ENCODE data around the gene HCFC2. TPM values are rescaled to one million over a fixed set of nuclear protein-coding genes. Genes with fewer than 3 reads are reported as not detected.

Gene HCFC2
- total RNA-seq, 4 donors from 2014 or later, result 13.3 to 46.4 (median 20.2) TPM

DNA sequence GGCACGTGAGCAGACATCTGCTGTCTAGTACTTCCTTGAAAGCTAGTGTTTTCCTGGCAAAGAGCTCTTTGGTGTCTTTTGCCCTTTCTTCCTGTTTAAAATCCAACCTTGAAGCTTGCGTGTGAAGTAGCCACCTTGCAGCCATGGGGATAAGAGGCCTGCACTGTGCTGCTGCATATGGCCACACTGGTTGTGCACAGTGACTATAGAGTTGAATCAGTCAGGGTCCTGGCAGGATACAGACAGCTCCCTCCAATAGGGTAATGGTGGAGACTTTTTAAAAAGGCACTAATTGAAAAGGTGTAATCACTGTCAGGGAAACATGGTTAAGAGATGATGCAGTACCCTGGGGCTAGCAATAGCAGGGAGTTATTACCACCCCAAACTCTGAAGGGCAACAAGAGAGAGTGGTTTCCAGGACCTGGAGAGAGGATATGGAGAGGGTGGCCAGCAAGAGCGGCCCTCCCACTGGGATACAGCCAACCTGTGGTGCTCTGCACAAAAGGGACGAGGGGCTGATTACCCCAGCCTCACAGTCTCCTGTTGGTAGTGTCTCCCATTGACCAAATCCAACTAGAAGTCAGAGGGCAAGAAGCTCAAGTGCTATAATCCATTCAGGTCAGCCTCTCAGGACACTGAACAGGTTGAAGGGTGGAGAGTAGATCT lies 9.5 kb upstream of the HCFC2 start:
- H3K27me3 ChIP-seq, result peaks cover 24% of the 10 kb centered on the region
- intact Hi-C loops (cut with DNase I; ENCODE audit: low total_unique reads), result no loop called here
- no peaks in the 10 kb centered on the region for H3K9me3 ChIP-seq
- H3K4me3 ChIP-seq, result no peak overlapping the region
- peak overlapping the region in 1 of 4 donors; percentile 52 for H3K27ac ChIP-seq
- in situ Hi-C loops (cut with MboI; ENCODE audit: low pct_ligation_motif_present in 1 of 4, low pct_unique_long_range_greater_than_20kb in 1 of 4, low sequenced_read_pairs in 3 of 4), result no loop called here
- 75 to 85% methylated on average over 2 to 4 of the region's 4 CpGs for WGBS, 2 donors (ENCODE audit: low coverage in 1 of 2)
- no peaks in the 10 kb centered on the region for H3K36me3 ChIP-seq
- peaks cover 0 to 18% (median 11%) of the 10 kb centered on the region in 4 donors for H3K4me1 ChIP-seq
- DNase-seq, result no peak
- TF ChIP-seq, protein P1, sequence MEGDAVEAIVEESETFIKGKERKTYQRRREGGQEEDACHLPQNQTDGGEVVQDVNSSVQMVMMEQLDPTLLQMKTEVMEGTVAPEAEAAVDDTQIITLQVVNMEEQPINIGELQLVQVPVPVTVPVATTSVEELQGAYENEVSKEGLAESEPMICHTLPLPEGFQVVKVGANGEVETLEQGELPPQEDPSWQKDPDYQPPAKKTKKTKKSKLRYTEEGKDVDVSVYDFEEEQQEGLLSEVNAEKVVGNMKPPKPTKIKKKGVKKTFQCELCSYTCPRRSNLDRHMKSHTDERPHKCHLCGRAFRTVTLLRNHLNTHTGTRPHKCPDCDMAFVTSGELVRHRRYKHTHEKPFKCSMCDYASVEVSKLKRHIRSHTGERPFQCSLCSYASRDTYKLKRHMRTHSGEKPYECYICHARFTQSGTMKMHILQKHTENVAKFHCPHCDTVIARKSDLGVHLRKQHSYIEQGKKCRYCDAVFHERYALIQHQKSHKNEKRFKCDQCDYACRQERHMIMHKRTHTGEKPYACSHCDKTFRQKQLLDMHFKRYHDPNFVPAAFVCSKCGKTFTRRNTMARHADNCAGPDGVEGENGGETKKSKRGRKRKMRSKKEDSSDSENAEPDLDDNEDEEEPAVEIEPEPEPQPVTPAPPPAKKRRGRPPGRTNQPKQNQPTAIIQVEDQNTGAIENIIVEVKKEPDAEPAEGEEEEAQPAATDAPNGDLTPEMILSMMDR (IDR thresholded peaks at IDR 0.05), result no peak
- TF ChIP-seq POLR2A (IDR thresholded peaks at IDR 0.05) (no peak), POLR2AphosphoS5 (IDR thresholded peaks at IDR 0.05) (no peak), EP300 (IDR thresholded peaks at IDR 0.05; ENCODE audit: low read depth) (no peak)

DNA sequence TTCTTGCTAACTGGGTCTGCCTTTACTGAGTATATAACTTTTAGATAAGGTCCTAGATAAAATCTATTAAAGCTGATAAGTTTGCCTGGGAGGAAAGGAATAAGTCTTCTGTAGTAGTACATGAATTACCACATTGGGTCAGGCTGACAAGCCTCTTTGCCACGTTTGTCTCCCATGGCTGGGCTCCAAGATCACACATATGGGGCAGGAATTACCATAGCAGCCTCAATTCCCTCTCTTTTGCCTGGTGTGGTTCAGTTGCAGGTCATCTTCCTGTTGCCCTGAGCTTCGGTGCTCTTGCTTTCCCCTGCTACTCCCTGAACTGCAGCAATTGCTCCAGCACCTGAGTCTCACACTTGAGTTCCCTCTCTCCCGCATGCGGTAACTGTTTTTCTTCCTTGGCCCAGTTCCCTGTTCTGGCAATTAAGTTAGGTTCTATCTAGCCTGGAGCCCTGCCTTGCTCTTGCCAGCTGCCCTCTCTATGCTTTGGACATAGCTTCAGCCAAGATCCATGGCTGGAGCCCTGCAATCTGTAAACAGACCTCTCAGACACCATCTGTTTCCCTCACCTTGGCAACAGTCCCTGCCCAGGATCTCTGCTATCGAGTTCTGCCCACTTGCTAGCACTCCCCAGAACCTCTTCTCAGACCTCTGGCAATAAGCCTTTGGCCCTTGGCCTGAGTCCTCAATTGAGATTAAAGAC lies 8.5 kb upstream of the HCFC2 start:
- Histone ChIP-seq H3K27me3 (peaks cover 14% of the 10 kb centered on the region), H3K4me3 (no peak overlapping the region), H3K27ac (peak overlapping the region; percentile 1 to 71 (median 54)), H3K4me1 (peaks cover 0 to 11% (median 5%) of the 10 kb centered on the region in 4 donors), H3K36me3 (no peaks in the 10 kb centered on the region), H3K9me3 (no peaks in the 10 kb centered on the region)
- DNase-seq, result peak; percentile 58
- intact Hi-C loops (cut with DNase I; ENCODE audit: low total_unique reads) (no loop called here), in situ Hi-C loops (cut with MboI; ENCODE audit: low pct_ligation_motif_present in 1 of 4, low pct_unique_long_range_greater_than_20kb in 1 of 4, low sequenced_read_pairs in 3 of 4) (no loop called here)
- WGBS, 2 donors (ENCODE audit: low coverage in 1 of 2), result 14% methylated on average over 5 of the region's 5 CpGs; no CpG with 5 or more reads in 1 of the 2 donors
- TF ChIP-seq, protein P1 (IDR thresholded peaks at IDR 0.05), result no peak
- peak in 2 of 3 donors; percentile 9 to 24 for TF ChIP-seq POLR2AphosphoS5 (IDR thresholded peaks at IDR 0.05)

- intact Hi-C loops (cut with DNase I; ENCODE audit: low total_unique reads) (no loop called here), in situ Hi-C loops (cut with MboI; ENCODE audit: low pct_ligation_motif_present in 1 of 4, low pct_unique_long_range_greater_than_20kb in 1 of 4, low sequenced_read_pairs in 3 of 4) (no loop called here)
- 36 to 49% methylated on average over 3 to 4 of the region's 4 CpGs for WGBS, 2 donors (ENCODE audit: low coverage in 1 of 2)
- Histone ChIP-seq H3K4me1 (peaks cover 0 to 11% (median 5%) of the 10 kb centered on the region in 4 donors), H3K27ac (peak overlapping the region; percentile 1 to 71 (median 54)), H3K36me3 (no peaks in the 10 kb centered on the region), H3K9me3 (no peaks in the 10 kb centered on the region), H3K4me3 (no peak overlapping the region), H3K27me3 (peaks cover 8% of the 10 kb centered on the region)
- DNase-seq, result no peak
- no peak for TF ChIP-seq POLR2AphosphoS5 (IDR thresholded peaks at IDR 0.05)
- TF ChIP-seq EP300 (IDR thresholded peaks at IDR 0.05; ENCODE audit: low read depth), result no peak
- no peak for TF ChIP-seq POLR2A (IDR thresholded peaks at IDR 0.05)
- TF ChIP-seq, protein P1 (IDR thresholded peaks at IDR 0.05), result no peak
Measured at GRCh38 chr12:104056419-104056972, 7.8 kb upstream of the HCFC2 start.

DNA sequence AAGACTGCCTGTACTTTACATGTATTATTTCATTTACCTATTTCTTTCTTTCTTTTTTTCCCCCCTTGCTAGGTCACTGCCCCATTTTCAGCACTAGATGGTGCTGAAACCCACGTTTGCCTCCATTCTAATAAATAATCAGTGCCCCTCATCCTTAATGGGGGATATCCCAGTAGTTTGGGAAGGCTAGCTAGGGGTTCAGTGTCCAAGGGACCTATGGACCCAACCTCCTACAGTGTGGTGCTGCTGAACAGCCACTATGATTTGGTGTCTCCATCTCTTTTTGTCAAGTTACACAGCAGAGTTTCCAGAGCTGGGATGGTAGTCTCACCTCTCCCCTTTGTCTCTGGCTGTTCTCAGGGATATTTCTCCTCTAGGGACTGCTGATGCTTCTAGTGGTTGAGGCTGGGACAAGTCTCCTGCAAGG lies 6.5 kb upstream of the HCFC2 start:
- WGBS, 2 donors (ENCODE audit: low coverage in 1 of 2), result 0 to 4% methylated on average over 1 of the region's 1 CpG
- H3K27ac ChIP-seq, result no peak overlapping the region
- no peak for DNase-seq
- H3K4me1 ChIP-seq, result peaks cover 0 to 11% (median 5%) of the 10 kb centered on the region in 4 donors
- no peak overlapping the region for H3K4me3 ChIP-seq
- H3K9me3 ChIP-seq, result no peaks in the 10 kb centered on the region
- no peak for TF ChIP-seq POLR2A (IDR thresholded peaks at IDR 0.05)
- TF ChIP-seq, protein P1 (IDR thresholded peaks at IDR 0.05), result peak; percentile 46 to 56 (median 47)
- TF ChIP-seq POLR2AphosphoS5 (IDR thresholded peaks at IDR 0.05), result no peak
- no peaks in the 10 kb centered on the region for H3K36me3 ChIP-seq
- in situ Hi-C loops (cut with MboI; ENCODE audit: low pct_ligation_motif_present in 1 of 4, low pct_unique_long_range_greater_than_20kb in 1 of 4, low sequenced_read_pairs in 3 of 4) (no loop called here), intact Hi-C loops (cut with DNase I; ENCODE audit: low total_unique reads) (no loop called here)
- no peaks in the 10 kb centered on the region for H3K27me3 ChIP-seq
